Glomerular visceral epithelial cell (primary cell): Measurements from ENCODE around the gene NCOA1.
"Not testable (repeated sequence)": the region's sequence is repeated elsewhere in the genome, so short reads cannot be mapped to it uniquely, and the experiment has no call there.

Experiments
- DNase-seq: peaks from one replicate; pipeline ENCODE4 v3.0.0-alpha.2; 2016; ENCODE audit errors: extremely low spot score

Gene NCOA1

GRCh38 chr2:24576146-24576545 lies 85.1 kb downstream of the NCOA1 start:
- no peak for DNase-seq

- no peak for DNase-seq
Measured at GRCh38 chr2:24576617-24577016, 85.6 kb downstream of the NCOA1 start.

- no peak for DNase-seq
Measured at GRCh38 chr2:24577481-24577880, 86.4 kb downstream of the NCOA1 start.

- DNase-seq = no peak
Measured at GRCh38 chr2:24579053-24579803, 88.2 kb downstream of the NCOA1 start.

- no peak for DNase-seq
Measured at GRCh38 chr2:24580561-24580960, 89.5 kb downstream of the NCOA1 start.

GRCh38 chr2:24581971-24582370 lies 90.9 kb downstream of the NCOA1 start:
- DNase-seq = not testable (repeated sequence)

GRCh38 chr2:24586955-24587354 lies 95.9 kb downstream of the NCOA1 start:
- DNase-seq = no peak

- DNase-seq = no peak
Measured at GRCh38 chr2:24588294-24588693, 97.2 kb downstream of the NCOA1 start.

- DNase-seq = no peak
Measured at GRCh38 chr2:24592441-24593100, 101.5 kb downstream of the NCOA1 start.

GRCh38 chr2:24594283-24594682 lies 103.2 kb downstream of the NCOA1 start:
- no peak for DNase-seq

- DNase-seq = no peak
Measured at GRCh38 chr2:24597181-24597870, 106.3 kb downstream of the NCOA1 start.

- DNase-seq = not testable (repeated sequence)
Measured at GRCh38 chr2:24600140-24600539, 109.1 kb downstream of the NCOA1 start.

GRCh38 chr2:24611631-24612030 lies 120.6 kb downstream of the NCOA1 start:
- no peak for DNase-seq

- no peak for DNase-seq
Measured at GRCh38 chr2:24613154-24613814, 122.2 kb downstream of the NCOA1 start.

- DNase-seq = no peak
Measured at GRCh38 chr2:24616616-24617015, 125.6 kb downstream of the NCOA1 start.

- DNase-seq = no peak
Measured at GRCh38 chr2:24617424-24617823, 126.4 kb downstream of the NCOA1 start.

- no peak for DNase-seq
Measured at GRCh38 chr2:24618144-24618543, 127.1 kb downstream of the NCOA1 start.

- DNase-seq = no peak
Measured at GRCh38 chr2:24618680-24619079, 127.6 kb downstream of the NCOA1 start.

- DNase-seq = no peak
Measured at GRCh38 chr2:24620936-24621335, 129.9 kb downstream of the NCOA1 start.

- DNase-seq = no peak
Measured at GRCh38 chr2:24621779-24622538, 130.9 kb downstream of the NCOA1 start.

- no peak for DNase-seq
Measured at GRCh38 chr2:24623535-24623934, 132.5 kb downstream of the NCOA1 start.

- DNase-seq = no peak
Measured at GRCh38 chr2:24625728-24626127, 134.7 kb downstream of the NCOA1 start.
